IPS DF 6.9 (cell line): ENCODE results near the gene CCDC57.

Experiments used
- DNase-seq: peaks from one replicate; pipeline ENCODE4 v3.0.0-alpha.2; 2013; ENCODE audit warnings: low read depth, low spot score
- H3K27ac ChIP-seq: one replicate; pipeline ENCODE4 v1.5.1; 2013; ENCODE audit warnings: low read length, control low read depth
- H3K27me3 ChIP-seq: 2 replicates; pipeline ENCODE4 v1.6.1; 2013; ENCODE audit warnings: mild to moderate bottlenecking, low read length; ENCODE audit not compliant: control insufficient read depth, insufficient read depth
- H3K36me3 ChIP-seq: 2 replicates; pipeline ENCODE4 v1.6.1; 2013; ENCODE audit warnings: low read length; ENCODE audit not compliant: control insufficient read depth, insufficient read depth
- H3K4me1 ChIP-seq: 2 replicates; pipeline ENCODE4 v1.6.1; 2013; ENCODE audit warnings: low read length; ENCODE audit not compliant: control insufficient read depth, insufficient read depth
- H3K4me3 ChIP-seq: 2 replicates; pipeline ENCODE4 v1.5.1; 2013; ENCODE audit warnings: mild to moderate bottlenecking, low read length
- H3K9me3 ChIP-seq: 2 replicates; pipeline ENCODE4 v1.6.1; 2013; ENCODE audit warnings: low read length, inconsistent platforms; ENCODE audit not compliant: control insufficient read depth, insufficient read depth
- WGBS: extraction: QIAGEN DNeasy Blood & Tissue Kit; methylation state at CpG from one replicate; pipeline ENCODE4 v1.1.7; 2013; ENCODE audit warnings: mixed read lengths, missing lambda C conversion rate; ENCODE audit not compliant: insufficient read length, insufficient coverage; 5-methylcytosine and 5-hydroxymethylcytosine counted together

Gene CCDC57

DNA sequence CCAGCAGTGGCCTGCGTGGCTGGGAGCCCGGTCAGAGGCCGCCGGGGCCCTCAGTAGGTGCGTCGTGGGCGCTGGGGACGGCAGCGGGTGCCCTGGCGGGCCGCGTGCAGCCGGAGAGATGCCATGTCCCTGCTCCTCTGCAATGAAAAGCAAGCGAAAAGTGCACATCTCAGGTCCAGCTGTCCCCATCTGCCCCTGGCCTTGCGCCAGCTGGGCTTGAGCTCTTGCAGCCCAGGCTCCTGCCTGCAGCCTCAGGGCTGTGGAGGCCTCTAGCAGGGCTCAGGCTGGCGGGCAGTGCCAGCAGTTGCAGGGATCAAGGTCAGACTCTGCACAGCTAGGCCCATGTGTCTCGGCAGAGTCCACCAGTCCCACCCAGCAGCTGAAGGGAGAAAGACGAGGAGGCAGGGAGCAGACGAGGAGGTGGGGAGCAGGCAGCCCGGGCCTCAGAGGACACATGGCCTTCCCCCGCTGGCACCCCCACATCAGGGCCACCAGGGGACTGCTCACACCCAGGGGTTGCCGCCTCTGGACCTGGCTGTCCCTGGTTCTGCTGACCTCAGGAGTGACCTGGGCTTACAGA, 27.4 kb upstream of the CCDC57 start:
- DNase-seq = no peak
- Histone ChIP-seq H3K4me1 (peaks cover 3% of the 10 kb centered on the region; the same call in 1 of the 2 replicates), H3K36me3 (peaks cover 29% of the 10 kb centered on the region), H3K4me3 (no peak overlapping the region), H3K27ac (no peak overlapping the region), H3K9me3 (no peaks in the 10 kb centered on the region), H3K27me3 (no peaks in the 10 kb centered on the region)
- WGBS = no CpG with 5 or more reads among the region's 22 CpGs

DNA sequence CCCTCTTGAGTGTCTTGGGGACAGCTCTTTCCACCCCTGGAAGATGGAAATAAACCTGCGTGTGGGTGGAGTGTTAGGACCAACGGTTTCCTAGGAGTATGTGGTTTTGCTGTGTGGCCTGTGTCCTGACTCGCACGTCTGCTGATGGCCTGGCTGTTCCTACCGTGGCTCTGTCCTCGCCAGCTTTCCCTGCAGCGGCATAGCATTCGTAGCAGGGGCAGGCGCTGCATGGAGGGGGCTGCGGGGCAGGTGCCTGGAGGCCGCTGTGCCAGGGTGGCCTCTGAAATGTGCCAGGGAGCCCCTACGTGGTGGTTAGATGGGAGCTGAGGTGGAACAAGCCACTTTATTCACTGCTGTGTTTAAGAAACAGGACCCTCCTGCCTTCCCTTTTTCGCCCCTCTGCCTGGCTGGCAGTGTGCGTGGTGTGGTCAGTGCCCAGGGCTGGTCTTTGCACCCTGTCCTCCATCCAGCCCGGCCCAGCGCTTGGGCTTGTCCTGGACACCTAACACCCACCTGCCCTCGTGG, 26.8 kb upstream of the CCDC57 start:
- peaks cover 3% of the 10 kb centered on the region; the same call in 1 of the 2 replicates for H3K4me1 ChIP-seq

GRCh38 chr17:82238472-82239201, 26.0 kb upstream of the CCDC57 start:
- no CpG with 5 or more reads among the region's 33 CpGs for WGBS
- Histone ChIP-seq H3K9me3 (no peaks in the 10 kb centered on the region), H3K4me3 (no peak overlapping the region), H3K27me3 (no peaks in the 10 kb centered on the region), H3K36me3 (peaks cover 18% of the 10 kb centered on the region), H3K27ac (no peak overlapping the region), H3K4me1 (peaks cover 3% of the 10 kb centered on the region; the same call in 1 of the 2 replicates)
- no peak for DNase-seq

More for the DNA sequence above, 26.8 kb upstream of the CCDC57 start:
- Histone ChIP-seq H3K27ac (no peak overlapping the region), H3K36me3 (peaks cover 24% of the 10 kb centered on the region), H3K4me3 (no peak overlapping the region), H3K27me3 (no peaks in the 10 kb centered on the region), H3K9me3 (no peaks in the 10 kb centered on the region)
- WGBS = no CpG with 5 or more reads among the region's 17 CpGs
- no peak for DNase-seq

- H3K27ac ChIP-seq = no peak overlapping the region
These were observed 25.3 kb upstream of the CCDC57 start for GRCh38 chr17:82237746-82238471.

DNA sequence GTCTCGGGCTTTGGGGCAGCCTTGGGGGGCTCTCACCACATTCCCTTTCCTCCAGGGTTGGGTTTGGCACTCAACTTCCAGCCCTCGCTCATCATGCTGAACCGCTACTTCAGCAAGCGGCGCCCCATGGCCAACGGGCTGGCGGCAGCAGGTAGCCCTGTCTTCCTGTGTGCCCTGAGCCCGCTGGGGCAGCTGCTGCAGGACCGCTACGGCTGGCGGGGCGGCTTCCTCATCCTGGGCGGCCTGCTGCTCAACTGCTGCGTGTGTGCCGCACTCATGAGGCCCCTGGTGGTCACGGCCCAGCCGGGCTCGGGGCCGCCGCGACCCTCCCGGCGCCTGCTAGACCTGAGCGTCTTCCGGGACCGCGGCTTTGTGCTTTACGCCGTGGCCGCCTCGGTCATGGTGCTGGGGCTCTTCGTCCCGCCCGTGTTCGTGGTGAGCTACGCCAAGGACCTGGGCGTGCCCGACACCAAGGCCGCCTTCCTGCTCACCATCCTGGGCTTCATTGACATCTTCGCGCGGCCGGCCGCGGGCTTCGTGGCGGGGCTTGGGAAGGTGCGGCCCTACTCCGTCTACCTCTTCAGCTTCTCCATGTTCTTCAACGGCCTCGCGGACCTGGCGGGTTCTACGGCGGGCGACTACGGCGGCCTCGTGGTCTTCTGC, 24.6 kb upstream of the CCDC57 start:
- no peak for DNase-seq
- Histone ChIP-seq H3K4me3 (no peak overlapping the region), H3K4me1 (peaks cover 5% of the 10 kb centered on the region; the same call in 1 of the 2 replicates), H3K27ac (no peak overlapping the region), H3K27me3 (no peaks in the 10 kb centered on the region; the same call in 1 of the 2 replicates), H3K9me3 (no peaks in the 10 kb centered on the region), H3K36me3 (peaks cover 7% of the 10 kb centered on the region; the same call in 1 of the 2 replicates)
- WGBS = no CpG with 5 or more reads among the region's 59 CpGs

More at GRCh38 chr17:82237746-82238471, 25.3 kb upstream of the CCDC57 start:
- no peaks in the 10 kb centered on the region for H3K9me3 ChIP-seq
- no peak overlapping the region for H3K4me3 ChIP-seq
- peaks cover 11% of the 10 kb centered on the region; the same call in 1 of the 2 replicates for H3K36me3 ChIP-seq
- WGBS = no CpG with 5 or more reads among the region's 34 CpGs
- no peaks in the 10 kb centered on the region; the same call in 1 of the 2 replicates for H3K27me3 ChIP-seq
- no peak for DNase-seq
- peaks cover 3% of the 10 kb centered on the region; the same call in 1 of the 2 replicates for H3K4me1 ChIP-seq

DNA sequence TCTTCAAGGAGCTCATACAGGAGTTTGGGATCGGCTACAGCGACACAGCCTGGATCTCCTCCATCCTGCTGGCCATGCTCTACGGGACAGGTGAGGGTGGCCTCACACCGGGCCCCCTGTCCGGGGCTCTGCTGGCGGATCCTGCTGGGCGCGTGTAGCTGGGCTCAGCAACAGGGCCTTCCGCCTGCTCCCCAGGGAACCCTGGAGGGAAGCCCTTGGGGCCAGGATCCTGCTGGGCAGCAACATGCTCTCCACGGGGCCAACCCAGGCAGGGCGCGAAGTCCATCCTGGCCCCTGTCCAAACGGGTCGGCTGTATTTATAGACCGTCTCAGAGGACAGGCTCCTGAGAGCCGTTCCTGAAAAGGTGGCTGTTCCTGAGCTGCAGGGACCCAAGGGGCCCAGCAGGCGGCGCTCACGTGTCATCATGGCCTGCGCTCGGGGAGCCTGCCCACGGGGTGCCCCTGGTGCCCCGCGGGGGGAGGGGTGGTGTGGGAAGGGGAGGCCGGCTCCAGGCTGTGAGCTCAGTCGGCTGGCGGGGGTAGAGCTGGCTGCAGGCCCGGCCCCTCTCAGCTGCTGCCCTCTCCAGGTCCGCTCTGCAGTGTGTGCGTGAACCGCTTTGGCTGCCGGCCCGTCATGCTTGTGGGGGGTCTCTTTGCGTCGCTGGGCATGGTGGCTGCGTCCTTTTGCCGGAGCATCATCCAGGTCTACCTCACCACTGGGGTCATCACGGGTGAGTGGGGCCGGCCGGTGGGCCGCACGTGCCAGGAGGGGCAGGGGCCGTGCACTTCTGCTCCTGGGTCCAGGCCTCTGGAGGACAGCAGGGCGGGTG, 23.7 kb upstream of the CCDC57 start:
- Histone ChIP-seq H3K27me3 (no peaks in the 10 kb centered on the region; the same call in 1 of the 2 replicates), H3K36me3 (peaks cover 7% of the 10 kb centered on the region; the same call in 1 of the 2 replicates), H3K27ac (no peak overlapping the region), H3K4me3 (no peak overlapping the region), H3K9me3 (no peaks in the 10 kb centered on the region), H3K4me1 (peaks cover 7% of the 10 kb centered on the region; the same call in 1 of the 2 replicates)
- no CpG with 5 or more reads among the region's 44 CpGs for WGBS
- no peak for DNase-seq

DNA sequence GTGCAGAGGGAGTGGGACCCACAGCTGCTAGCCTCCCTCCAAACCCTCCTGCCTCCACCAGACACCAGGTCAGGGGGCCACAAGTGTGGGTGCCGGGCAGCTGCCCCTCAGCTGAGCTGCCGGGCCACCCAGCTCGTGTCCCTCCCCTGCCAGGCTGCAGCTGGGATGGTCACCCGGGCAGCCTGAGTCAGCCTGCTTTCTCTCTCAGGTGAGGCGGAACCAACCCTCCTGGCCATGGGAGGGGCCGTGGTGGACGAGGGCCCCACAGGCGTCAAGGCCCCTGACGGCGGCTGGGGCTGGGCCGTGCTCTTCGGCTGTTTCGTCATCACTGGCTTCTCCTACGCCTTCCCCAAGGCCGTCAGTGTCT, 23.1 kb upstream of the CCDC57 start:
- peaks cover 7% of the 10 kb centered on the region; the same call in 1 of the 2 replicates for H3K4me1 ChIP-seq
- no peaks in the 10 kb centered on the region for H3K9me3 ChIP-seq
- DNase-seq = no peak
- no peak overlapping the region for H3K4me3 ChIP-seq
- H3K27ac ChIP-seq = no peak overlapping the region
- H3K27me3 ChIP-seq = no peaks in the 10 kb centered on the region; the same call in 1 of the 2 replicates
- WGBS = no CpG with 5 or more reads among the region's 15 CpGs
- peaks cover 7% of the 10 kb centered on the region; the same call in 1 of the 2 replicates for H3K36me3 ChIP-seq

- Histone ChIP-seq H3K27me3 (peaks cover under 1% of the 10 kb centered on the region; the same call in 1 of the 2 replicates), H3K4me1 (peaks cover 7% of the 10 kb centered on the region; the same call in 1 of the 2 replicates), H3K9me3 (no peaks in the 10 kb centered on the region), H3K4me3 (no peak overlapping the region), H3K36me3 (peaks cover 7% of the 10 kb centered on the region; the same call in 1 of the 2 replicates), H3K27ac (no peak overlapping the region)
- no CpG with 5 or more reads among the region's 19 CpGs for WGBS
- no peak for DNase-seq
These were observed 22.6 kb upstream of the CCDC57 start for GRCh38 chr17:82235056-82235774.
